ENCODE results near the gene BRD9. TPM values are rescaled to one million over a fixed set of nuclear protein-coding genes. Genes with fewer than 3 reads are reported as not detected.
"Not testable (repeated sequence)": the region's sequence is repeated elsewhere in the genome, so short reads cannot be mapped to it uniquely, and the experiment has no call there.

Gene BRD9
- total and polyA plus RNA-seq, 2 of the 4 experiments (the other 2 are of a cell fraction): 22.0 to 43.4 TPM

- DNase-seq; H3K18ac ChIP-seq (ENCODE audit: low read depth, low read length); H3K27me3 ChIP-seq (ENCODE audit: control insufficient read depth, insufficient read depth, low read length); dilution Hi-C loops (cut with HindIII; ENCODE audit: low sequenced_read_pairs, unreplicated experiment); CTCF ChIA-PET; H3K23ac ChIP-seq (ENCODE audit: low read depth, low read length); H2BK20ac ChIP-seq (ENCODE audit: low read depth, low read length); H3K4me3 ChIP-seq (ENCODE audit: insufficient read depth, low read depth, low read length); H4K8ac ChIP-seq (ENCODE audit: low read depth in 2 of 2, low read length in 2 of 2); BruUV-seq (replicated peaks); H2BK5ac ChIP-seq (ENCODE audit: low read depth, low read length, poor library complexity, severe bottlenecking); H4K5ac ChIP-seq (ENCODE audit: low read depth, low read length); H3K9ac ChIP-seq (ENCODE audit: low read depth, low read length); H3K56ac ChIP-seq (ENCODE audit: extremely low read depth, insufficient read depth, low read length); intact Hi-C loops (cut with micrococcal nuclease); H3K14ac ChIP-seq (replicated peaks; ENCODE audit: low read depth, low read length); H4K91ac ChIP-seq (ENCODE audit: insufficient read depth, low read depth, low read length); H3K4me1 ChIP-seq (ENCODE audit: control insufficient read depth, insufficient read depth, low read length); in situ Hi-C loops (cut with MboI; ENCODE audit: low sequenced_read_pairs); H2BK120ac ChIP-seq (ENCODE audit: low read depth, low read length); H2AK9ac ChIP-seq (replicated peaks; ENCODE audit: low read depth, low read length, poor library complexity); POLR2A ChIA-PET (ENCODE audit: unreplicated experiment); H3K4ac ChIP-seq (ENCODE audit: low read depth, low read length); H2AK5ac ChIP-seq (ENCODE audit: low read depth, low read length); H3K9me3 ChIP-seq (ENCODE audit: control insufficient read depth, insufficient read depth, low read length); H3K27ac ChIP-seq (ENCODE audit: insufficient read depth, low read length); H2AFZ ChIP-seq (replicated peaks; ENCODE audit: low read length, poor library complexity); H2BK15ac ChIP-seq (ENCODE audit: low read depth, low read length); ATAC-seq (ENCODE audit: low read depth); H3K4me2 ChIP-seq (ENCODE audit: low read depth, low read length): not testable (repeated sequence)
- H3K79me1 ChIP-seq (ENCODE audit: low read depth in 1 of 2, low read length in 2 of 2): peaks cover 20 to 27% of the 10 kb centered on the region in 2 experiments
- peaks cover 19% of the 10 kb centered on the region for H4K20me1 ChIP-seq (ENCODE audit: insufficient read depth, low read length)
- peaks cover 65% of the 10 kb centered on the region for H3K36me3 ChIP-seq (ENCODE audit: control insufficient read depth, insufficient read depth, low read length)
- no CpG with 5 or more reads among the region's 8 CpGs for WGBS, 2 experiments (ENCODE audit: extremely low coverage in 2 of 2, insufficient read length in 1 of 2)
- peaks cover 11% of the 10 kb centered on the region for H3K9me1 ChIP-seq (ENCODE audit: insufficient read depth, low read length)
Observed at GRCh38 chr5:878677-879076, 13.9 kb downstream of the BRD9 start.

All from IMR-90 (cell line).